ENCODE measurements around the gene PPM1M. TPM values are rescaled to one million over a fixed set of nuclear protein-coding genes. Genes with fewer than 3 reads are reported as not detected.
A peak's percentile ranks its signal among the peaks of the same experiment; 100 is the strongest.

PPM1M gene
- total RNA-seq, 1 donor from 2014 or later: 16.9 TPM

DNA sequence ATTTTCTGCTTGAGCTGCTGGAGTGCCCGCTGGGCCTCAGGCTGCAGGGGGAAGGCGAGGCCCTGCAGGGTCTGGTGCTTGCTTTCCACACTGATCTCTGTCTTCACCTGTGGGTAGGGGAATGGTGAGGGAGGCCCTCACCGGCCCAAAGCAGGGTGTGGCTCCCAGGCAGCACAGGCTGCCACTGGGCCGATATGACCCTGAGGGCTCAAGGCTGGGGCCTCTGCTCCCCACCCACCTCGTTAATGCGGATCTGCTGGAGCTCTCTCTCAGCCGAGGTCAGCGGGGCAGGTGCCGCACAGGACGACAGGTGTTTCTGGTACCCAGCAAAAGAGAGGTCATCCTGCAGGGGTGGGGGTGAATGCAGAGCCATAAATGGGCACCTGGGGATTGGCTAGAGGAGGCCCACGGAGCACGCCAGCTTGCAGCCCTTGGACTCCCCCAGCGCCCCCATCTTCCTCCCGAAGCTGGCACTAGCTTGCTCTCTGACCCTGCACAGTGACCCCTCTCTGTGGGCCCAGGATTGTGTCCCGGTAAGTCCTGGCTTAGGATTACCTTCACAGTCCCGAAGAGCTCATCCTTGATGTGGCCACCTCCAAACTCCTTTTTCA, 14.6 kb upstream of the PPM1M start:
- no peaks in the 10 kb centered on the region for H3K9me3 Mint-ChIP-seq (ENCODE audit: unreplicated experiment)
- no peaks in the 10 kb centered on the region for H3K27me3 Mint-ChIP-seq (ENCODE audit: unreplicated experiment)
- peaks cover 28% of the 10 kb centered on the region for H3K36me3 Mint-ChIP-seq (ENCODE audit: unreplicated experiment)
- no peak overlapping the region for H3K4me3 Mint-ChIP-seq (ENCODE audit: unreplicated experiment)
- TF ChIP-seq, protein P1, sequence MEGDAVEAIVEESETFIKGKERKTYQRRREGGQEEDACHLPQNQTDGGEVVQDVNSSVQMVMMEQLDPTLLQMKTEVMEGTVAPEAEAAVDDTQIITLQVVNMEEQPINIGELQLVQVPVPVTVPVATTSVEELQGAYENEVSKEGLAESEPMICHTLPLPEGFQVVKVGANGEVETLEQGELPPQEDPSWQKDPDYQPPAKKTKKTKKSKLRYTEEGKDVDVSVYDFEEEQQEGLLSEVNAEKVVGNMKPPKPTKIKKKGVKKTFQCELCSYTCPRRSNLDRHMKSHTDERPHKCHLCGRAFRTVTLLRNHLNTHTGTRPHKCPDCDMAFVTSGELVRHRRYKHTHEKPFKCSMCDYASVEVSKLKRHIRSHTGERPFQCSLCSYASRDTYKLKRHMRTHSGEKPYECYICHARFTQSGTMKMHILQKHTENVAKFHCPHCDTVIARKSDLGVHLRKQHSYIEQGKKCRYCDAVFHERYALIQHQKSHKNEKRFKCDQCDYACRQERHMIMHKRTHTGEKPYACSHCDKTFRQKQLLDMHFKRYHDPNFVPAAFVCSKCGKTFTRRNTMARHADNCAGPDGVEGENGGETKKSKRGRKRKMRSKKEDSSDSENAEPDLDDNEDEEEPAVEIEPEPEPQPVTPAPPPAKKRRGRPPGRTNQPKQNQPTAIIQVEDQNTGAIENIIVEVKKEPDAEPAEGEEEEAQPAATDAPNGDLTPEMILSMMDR (IDR thresholded peaks at IDR 0.05): no peak
- H3K4me1 Mint-ChIP-seq (ENCODE audit: unreplicated experiment): peaks cover 1% of the 10 kb centered on the region
- no peak for DNase-seq (ENCODE audit: extremely low spot score, unreplicated experiment)
- H3K27ac Mint-ChIP-seq (ENCODE audit: unreplicated experiment): no peak overlapping the region

DNA sequence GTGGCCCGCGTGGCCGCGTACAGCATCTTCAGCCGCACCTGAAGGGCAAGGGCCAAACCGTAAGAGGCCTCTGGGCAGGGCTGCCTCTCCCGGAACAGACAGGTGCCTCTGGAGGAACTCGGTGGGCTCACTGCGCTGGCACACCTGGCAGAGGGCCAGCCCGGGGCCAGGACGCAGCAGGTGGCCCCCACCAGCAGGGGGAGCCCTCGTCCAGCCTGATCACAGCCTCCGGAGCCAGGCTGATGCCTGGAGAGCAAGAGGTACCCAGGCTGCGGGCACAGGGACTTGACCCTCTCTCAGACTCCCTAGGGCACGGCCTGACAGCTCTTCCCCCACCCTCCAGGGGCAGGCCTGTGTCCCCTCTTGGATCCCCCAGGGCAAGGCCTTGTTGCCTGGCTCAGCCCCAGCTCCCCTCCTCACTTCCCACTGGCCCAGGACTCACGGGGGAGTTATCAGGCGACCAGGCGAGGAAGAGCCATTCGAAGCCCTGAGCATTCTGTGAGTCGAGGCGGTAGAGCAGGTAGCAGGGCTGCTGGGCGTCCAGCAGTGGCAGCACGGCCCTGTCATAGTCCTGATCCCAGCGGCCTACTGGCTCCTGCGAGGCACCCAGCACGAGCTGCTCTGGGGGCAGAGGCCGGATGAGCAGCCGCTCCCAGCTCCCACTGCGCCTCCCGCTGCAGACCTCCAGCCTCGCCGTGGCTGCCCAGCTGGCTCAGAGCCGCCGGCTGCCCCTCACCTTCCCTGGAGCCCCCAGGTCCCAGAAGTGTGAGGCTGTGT, 13.9 kb upstream of the PPM1M start:
- H3K27ac Mint-ChIP-seq (ENCODE audit: unreplicated experiment): no peak overlapping the region
- DNase-seq (ENCODE audit: extremely low spot score, unreplicated experiment): peak; percentile 92
- no peak overlapping the region for H3K4me3 Mint-ChIP-seq (ENCODE audit: unreplicated experiment)

DNA sequence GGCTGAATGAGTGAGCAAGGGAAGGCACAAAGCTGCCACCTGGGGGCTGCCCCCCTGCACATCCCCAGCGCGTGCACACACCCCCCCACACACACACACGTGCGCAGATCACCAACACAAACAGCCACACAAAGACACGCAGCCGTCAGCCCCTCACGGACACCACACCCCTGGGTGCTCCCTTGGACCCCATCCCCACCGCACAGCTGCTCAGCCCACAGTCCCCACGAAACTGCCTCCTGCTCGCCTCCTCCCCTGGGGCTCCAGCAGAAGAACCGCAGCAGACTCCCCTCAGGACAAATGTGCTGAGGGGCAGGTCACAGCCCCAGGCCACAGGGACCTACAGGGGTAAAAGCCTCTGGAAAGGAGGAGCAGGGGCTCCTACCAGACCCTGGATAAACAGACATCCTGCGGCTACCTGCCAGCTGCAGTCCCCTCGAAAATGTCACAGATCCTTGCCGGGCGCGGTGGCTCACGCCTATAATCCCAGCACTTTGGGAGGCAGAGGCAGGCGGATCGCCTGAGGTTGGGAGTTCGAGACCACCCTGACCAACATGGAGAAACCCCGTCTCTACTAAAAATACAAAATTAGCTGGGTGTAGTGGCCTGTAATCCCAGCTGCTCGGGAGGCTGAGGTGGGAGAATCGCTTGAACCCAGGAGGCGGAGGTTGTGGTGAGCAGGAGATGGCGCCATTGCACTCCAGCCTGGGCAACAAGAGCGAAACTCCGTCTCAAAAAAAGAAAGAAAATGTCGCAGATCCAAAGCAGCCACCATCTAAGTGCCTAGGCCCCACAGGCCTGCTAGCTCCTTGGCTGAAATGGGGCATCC, 13.1 kb upstream of the PPM1M start:
- TF ChIP-seq, protein P1 (IDR thresholded peaks at IDR 0.05): peak; percentile 22
- Mint-ChIP-seq H3K27me3 (ENCODE audit: unreplicated experiment) (no peaks in the 10 kb centered on the region), H3K4me3 (ENCODE audit: unreplicated experiment) (no peak overlapping the region), H3K27ac (ENCODE audit: unreplicated experiment) (no peak overlapping the region), H3K4me1 (ENCODE audit: unreplicated experiment) (peaks cover 16% of the 10 kb centered on the region), H3K9me3 (ENCODE audit: unreplicated experiment) (no peaks in the 10 kb centered on the region), H3K36me3 (ENCODE audit: unreplicated experiment) (peaks cover 27% of the 10 kb centered on the region)
- no peak for DNase-seq (ENCODE audit: extremely low spot score, unreplicated experiment)

More for the DNA sequence above, 13.9 kb upstream of the PPM1M start:
- Mint-ChIP-seq H3K36me3 (ENCODE audit: unreplicated experiment) (peaks cover 28% of the 10 kb centered on the region), H3K4me1 (ENCODE audit: unreplicated experiment) (peaks cover 8% of the 10 kb centered on the region), H3K9me3 (ENCODE audit: unreplicated experiment) (no peaks in the 10 kb centered on the region), H3K27me3 (ENCODE audit: unreplicated experiment) (no peaks in the 10 kb centered on the region)
- TF ChIP-seq, protein P1 (IDR thresholded peaks at IDR 0.05): peak; percentile 84

DNA sequence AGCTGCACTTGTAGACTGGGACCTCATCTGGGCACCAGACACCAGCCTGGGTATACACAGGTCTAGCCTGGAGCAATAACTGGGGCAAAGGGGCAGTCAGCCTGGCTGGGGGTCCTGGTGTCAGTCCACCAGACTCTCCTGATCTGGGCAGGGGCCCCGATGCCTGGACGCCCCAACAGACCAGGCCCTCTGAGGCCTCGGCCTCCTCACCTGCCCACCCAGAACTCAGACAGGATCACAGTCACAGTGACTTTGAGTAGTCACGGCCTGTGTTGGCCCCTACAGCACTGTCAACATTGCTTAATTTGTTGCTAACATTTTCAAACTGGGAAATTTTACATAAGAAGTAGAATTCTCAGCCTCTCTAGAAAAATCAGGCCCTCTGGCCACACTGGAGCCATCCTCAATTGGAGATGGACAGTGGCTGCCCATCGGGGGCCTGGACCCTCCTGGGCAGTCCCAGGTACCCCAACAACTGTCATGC, 12.4 kb upstream of the PPM1M start:
- Mint-ChIP-seq H3K4me3 (ENCODE audit: unreplicated experiment) (no peak overlapping the region), H3K27ac (ENCODE audit: unreplicated experiment) (peak overlapping the region; percentile 7), H3K27me3 (ENCODE audit: unreplicated experiment) (no peaks in the 10 kb centered on the region), H3K9me3 (ENCODE audit: unreplicated experiment) (no peaks in the 10 kb centered on the region), H3K4me1 (ENCODE audit: unreplicated experiment) (peaks cover 23% of the 10 kb centered on the region), H3K36me3 (ENCODE audit: unreplicated experiment) (peaks cover 23% of the 10 kb centered on the region)
- no peak for DNase-seq (ENCODE audit: extremely low spot score, unreplicated experiment)
- TF ChIP-seq, protein P1 (IDR thresholded peaks at IDR 0.05): no peak
